NCI-H748 (cell line): ENCODE data around the gene CTNNA2.

Experiments used
- DNase-seq: peaks from one replicate; lab custom pipeline; 2025; ENCODE audit not compliant: unreplicated experiment; lab: John Stamatoyannopoulos, UW

The CTNNA2 gene

GRCh38 chr2:79702905-79703304 is 190.1 kb downstream of the CTNNA2 start:
- no peak for DNase-seq

DNA sequence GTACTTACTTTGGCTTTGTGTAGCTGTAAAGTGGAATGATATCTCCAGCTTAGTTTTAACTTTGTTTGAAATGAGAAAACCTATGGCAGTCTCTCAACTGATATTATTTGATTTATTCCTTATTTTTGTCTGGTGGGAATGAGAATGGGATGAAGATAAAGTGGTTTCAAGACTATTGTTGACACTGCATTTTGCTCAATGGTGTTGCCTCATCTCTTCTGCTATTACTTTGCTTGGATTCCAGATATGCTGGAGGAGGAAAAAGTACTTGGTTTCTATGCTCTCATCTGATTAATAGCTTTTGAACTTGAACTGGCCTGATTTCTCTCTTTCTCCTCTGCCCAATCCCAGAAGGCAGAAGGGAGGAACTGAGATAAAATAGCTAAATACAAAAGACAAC is 198.2 kb downstream of the CTNNA2 start:
- DNase-seq = no peak

- DNase-seq = peak; percentile 3
Measured at GRCh38 chr2:79713131-79713785, 200.4 kb downstream of the CTNNA2 start.

GRCh38 chr2:79714283-79714682 is 201.4 kb downstream of the CTNNA2 start:
- no peak for DNase-seq

GRCh38 chr2:79715338-79715737 is 202.5 kb downstream of the CTNNA2 start:
- no peak for DNase-seq

DNA sequence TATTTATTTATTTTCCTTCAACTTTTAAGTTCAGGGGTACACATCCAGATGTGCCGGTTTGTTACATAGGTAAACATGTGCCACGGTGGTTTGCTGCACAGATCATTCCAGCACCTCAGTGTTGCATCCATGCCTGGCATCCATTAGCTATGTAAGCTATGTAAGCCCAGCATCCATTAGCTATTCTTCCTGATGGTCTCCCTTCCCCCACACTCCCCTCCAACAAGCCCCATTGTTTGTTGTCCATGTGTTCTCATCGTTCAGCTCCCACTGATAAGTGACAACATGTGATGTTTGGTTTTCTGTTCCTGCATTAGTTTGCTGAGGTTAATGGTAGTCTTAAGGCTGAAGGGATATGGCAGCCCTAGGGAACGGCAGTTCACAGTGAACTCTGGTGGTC is 203.4 kb downstream of the CTNNA2 start:
- peak; percentile 86 for DNase-seq

DNA sequence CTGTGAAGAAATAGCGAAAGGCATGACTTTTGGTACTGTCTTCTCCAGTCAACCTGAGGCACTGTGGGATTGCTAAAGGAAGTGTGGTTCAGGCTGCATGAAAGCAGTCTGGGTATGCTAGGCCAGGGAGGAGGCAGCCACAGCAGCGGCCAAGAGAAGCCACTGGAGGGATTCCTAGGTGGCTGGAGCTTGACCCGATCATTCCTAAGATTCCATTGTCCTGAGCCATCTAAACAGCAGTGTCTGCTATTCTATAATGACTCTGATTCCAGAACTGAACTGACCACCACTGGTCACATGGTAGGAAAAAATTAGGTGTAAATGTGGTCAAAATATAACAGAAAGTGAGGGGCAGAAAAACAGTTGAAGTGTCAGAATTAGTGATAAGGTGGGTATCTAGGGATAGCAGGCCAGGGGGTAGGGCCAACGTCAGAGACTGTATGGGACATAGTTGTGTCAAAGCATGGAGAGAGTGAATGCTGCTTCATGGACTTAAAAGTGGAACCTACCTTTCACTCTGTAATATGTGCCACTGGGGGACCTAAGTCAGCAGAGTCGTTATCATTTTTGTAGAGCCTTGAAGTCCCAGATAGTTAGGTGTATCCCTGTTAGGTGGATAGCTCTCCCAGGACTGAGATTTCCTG is 204.6 kb downstream of the CTNNA2 start:
- no peak for DNase-seq

DNA sequence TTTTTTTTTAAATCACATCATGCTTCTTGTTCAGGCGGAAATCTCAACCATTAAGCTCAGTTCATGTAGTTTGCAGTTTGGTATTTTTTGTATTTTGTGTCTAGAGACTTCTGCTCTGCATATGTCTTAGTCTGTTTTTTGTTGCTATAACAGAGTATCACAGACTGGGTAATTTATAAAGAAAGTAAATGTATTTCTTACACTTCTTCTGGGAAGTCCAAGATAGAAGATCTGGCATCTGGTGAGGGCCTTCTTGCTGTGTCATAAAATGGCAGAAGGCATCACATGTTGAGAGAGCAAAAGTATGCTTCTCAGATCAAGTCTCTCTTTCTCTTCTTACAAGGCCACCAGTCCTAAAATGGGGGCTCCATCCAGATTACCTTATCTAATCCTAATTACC is 208.2 kb downstream of the CTNNA2 start:
- no peak for DNase-seq

- DNase-seq = no peak
Measured at GRCh38 chr2:79721966-79722365, 209.1 kb downstream of the CTNNA2 start.

DNA sequence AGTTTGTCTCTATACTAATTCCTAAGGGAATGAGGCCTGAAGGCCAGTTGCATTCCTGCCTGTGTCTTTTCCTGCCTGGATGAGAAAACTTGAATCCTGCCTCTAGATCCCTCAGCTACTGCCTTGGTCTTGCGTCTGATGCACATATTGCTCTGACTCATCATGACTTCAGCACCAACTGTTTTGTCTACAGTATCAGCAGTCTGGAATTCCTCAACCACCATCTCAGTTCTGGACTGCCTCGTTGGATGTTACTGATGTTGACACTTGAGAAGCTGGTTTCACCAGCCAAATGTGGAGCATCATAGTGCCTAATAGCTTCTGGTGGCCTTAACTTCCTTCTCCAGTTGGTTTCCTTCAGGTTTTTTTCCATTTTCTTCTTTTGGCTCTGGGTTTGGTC is 211.0 kb downstream of the CTNNA2 start:
- DNase-seq = no peak

DNA sequence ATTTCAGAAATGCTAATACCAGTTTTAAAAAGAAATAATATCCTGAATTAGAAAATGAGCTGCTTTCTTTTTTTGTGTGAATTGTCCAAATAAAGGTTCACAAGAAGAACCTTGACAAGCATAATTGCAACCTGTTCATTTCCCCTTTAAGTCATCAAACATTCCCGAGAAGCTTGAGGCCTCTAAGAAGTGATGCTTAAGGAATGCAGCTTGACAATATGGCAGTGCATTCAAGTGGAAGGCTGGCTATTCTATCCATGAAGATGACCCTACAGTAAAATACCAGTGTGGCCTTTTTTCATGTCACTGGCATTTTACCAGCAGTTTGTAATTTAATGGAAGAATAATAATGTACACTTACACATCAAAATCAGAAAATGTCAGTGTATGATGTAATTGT is 216.7 kb downstream of the CTNNA2 start:
- DNase-seq = no peak

DNA sequence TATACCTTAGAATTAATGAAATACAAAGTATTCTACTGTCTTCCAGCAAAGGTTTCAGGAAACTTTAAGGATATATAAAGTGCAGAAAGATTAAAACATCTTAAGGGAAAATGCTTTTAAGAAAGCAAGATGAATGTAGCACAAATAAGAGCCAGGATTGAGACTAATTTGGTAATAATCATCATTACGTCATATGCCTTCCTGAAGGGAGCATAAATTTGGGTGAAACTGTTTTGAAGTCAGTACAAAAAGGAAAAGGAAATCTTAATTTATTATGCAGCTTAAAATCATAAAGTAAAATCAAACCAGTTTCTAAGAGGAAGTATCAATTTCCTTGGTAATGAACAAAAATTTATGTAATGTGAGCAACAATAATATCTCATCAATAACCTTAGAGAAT is 221.7 kb downstream of the CTNNA2 start:
- DNase-seq = no peak

- DNase-seq = no peak
Measured at GRCh38 chr2:79740879-79741443, 228.1 kb downstream of the CTNNA2 start.

DNA sequence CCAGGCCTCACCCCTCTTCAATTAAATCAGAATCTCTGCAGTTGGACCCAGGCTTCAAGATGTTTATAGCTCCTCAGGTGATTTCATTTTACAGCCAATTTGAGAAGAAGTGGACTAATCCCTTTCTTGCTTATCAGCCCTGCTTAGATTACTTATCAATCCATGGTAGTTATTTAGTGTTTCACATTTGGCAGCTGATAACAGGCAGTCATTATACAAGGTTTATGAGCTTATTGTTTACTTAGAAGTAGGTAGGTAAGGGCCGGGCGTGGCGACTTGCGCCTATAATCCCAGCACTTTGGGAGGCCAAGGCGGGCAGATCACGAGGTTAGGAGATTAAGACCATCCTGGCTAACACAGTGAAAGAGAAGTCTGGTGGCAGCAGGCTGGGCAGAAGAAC is 237.5 kb downstream of the CTNNA2 start:
- no peak for DNase-seq

DNA sequence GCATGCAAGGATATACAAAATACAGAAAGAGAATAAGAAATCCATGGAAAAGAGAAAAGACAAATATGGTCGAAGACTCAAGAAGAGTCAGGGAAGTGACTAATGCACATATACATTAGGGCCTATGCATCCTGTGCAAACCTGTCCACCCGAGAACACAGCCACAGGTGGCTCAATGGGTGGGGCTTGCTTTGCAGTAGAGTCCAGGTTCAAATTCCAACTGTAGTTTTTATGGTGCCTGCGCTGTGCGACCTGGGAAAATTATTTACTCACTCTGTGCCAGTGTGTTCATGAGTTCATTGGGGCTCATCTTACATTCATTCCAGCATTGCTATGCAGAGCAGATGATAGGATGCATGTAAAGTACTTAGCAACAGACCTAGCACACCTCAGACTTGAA is 244.7 kb downstream of the CTNNA2 start:
- DNase-seq = no peak

- no peak for DNase-seq
Measured at GRCh38 chr2:79758042-79758441, 245.2 kb downstream of the CTNNA2 start.

DNA sequence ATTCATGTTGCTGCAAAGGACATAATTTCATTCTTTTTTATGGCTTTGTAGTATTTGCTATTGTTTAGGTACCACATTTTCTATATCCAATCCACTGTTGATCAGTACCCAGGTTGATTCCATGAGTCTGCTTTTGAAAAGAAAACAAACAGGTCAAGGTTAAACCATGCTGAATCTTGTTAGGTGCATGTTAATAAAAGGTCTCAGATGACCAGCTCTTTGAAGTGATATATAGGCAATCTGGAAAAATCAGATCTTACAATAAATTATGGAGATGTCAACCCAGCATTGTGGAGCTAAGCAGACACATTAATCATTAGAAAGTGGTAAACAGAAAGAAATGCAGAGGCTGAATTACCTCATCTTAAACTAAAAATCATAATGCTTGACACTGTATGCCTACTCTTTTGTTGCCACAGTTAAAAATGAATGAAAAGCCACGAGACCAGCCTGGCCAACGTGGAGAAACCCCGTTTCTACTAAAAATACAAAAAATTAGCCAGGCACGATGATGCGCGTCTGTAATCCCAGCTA is 246.0 kb downstream of the CTNNA2 start:
- DNase-seq = no peak

- no peak for DNase-seq
Measured at GRCh38 chr2:79770926-79771325, 258.1 kb downstream of the CTNNA2 start.

- no peak for DNase-seq
Measured at GRCh38 chr2:79771493-79771892, 258.6 kb downstream of the CTNNA2 start.

DNA sequence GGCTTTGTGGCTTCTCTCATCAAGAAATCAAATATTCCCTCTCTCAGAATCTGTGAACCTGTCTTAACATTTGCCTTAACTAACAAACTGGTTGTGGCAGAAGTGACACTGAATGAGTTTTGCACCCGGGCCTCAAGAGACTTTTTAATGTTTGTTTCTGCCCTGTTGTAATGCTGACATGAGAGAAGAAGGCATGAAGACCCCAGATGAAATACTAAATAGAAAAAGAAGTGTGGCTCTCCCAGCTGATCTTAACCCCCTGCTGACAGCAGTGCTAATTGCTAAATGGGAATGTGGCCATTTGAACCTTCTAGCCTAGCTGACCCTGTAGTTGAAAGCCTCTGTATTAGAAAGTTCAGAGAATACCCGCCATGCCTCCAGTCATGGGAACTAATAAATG is 261.2 kb downstream of the CTNNA2 start:
- no peak for DNase-seq

- DNase-seq = no peak
Measured at GRCh38 chr2:79776461-79776860, 263.6 kb downstream of the CTNNA2 start.

GRCh38 chr2:79780781-79781180 is 267.9 kb downstream of the CTNNA2 start:
- DNase-seq = no peak
